Measurements from ENCODE around the gene EVPL.

DNA sequence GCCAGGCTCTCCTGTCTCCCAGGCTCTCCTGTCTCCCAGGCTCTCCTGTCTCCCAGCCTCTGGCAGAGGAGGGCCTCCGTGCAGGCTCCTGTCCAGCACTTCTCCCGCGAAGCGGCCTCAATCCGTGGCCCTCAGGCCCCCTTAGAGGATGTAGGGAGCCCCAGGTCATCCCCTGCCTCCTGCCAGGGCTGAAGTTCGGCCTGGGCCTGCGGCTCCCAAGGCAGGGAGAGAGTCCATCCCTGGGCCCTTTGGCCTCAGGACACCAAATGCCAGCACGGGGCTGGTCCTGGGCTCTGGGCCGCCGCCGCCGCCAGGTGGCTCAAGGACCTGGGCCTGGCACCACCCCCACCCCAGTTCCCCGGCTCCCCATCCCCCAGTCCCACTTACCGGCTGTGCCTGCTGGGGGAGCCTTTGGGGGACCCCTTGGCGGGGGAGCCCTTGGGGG is 370 bp downstream of the EVPL start:
- TF ChIP-seq, protein P1, sequence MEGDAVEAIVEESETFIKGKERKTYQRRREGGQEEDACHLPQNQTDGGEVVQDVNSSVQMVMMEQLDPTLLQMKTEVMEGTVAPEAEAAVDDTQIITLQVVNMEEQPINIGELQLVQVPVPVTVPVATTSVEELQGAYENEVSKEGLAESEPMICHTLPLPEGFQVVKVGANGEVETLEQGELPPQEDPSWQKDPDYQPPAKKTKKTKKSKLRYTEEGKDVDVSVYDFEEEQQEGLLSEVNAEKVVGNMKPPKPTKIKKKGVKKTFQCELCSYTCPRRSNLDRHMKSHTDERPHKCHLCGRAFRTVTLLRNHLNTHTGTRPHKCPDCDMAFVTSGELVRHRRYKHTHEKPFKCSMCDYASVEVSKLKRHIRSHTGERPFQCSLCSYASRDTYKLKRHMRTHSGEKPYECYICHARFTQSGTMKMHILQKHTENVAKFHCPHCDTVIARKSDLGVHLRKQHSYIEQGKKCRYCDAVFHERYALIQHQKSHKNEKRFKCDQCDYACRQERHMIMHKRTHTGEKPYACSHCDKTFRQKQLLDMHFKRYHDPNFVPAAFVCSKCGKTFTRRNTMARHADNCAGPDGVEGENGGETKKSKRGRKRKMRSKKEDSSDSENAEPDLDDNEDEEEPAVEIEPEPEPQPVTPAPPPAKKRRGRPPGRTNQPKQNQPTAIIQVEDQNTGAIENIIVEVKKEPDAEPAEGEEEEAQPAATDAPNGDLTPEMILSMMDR (IDR thresholded peaks at IDR 0.05; ENCODE audit: extremely low read depth in 1 of 2, insufficient read depth in 1 of 2, low read depth in 1 of 2, low read length in 2 of 2), result no peak
- TF ChIP-seq POLR2A (IDR thresholded peaks at IDR 0.05; ENCODE audit: low read depth, low read length) (no peak), EZH2 (IDR thresholded peaks at IDR 0.05; ENCODE audit: borderline replicate concordance, low read depth, low read length, severe bottlenecking) (no peak), GATA2 (IDR thresholded peaks at IDR 0.05; ENCODE audit: insufficient read depth, insufficient read length, low read depth, low read length) (no peak), FOS (IDR thresholded peaks at IDR 0.05; ENCODE audit: borderline replicate concordance, insufficient read depth, low read length) (no peak), POLR2AphosphoS5 (IDR thresholded peaks at IDR 0.05; ENCODE audit: insufficient read depth, low read depth, low read length) (no peak), MYC (IDR thresholded peaks at IDR 0.05; ENCODE audit: low read depth, low read length) (no peak), JUN (IDR thresholded peaks at IDR 0.05; ENCODE audit: borderline replicate concordance, insufficient read depth, insufficient read length, low read depth) (no peak)
- TF ChIP-seq, protein P2, sequence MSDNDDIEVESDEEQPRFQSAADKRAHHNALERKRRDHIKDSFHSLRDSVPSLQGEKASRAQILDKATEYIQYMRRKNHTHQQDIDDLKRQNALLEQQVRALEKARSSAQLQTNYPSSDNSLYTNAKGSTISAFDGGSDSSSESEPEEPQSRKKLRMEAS (IDR thresholded peaks at IDR 0.05; ENCODE audit: insufficient read depth, insufficient read length), result no peak
